Activated CD8-positive, alpha-beta memory T cell treated with anti-CD3 and anti-CD28 coated beads for 1 hour (primary cell): Measurements from ENCODE around the gene SHANK3.
"Not testable (repeated sequence)": the region's sequence is repeated elsewhere in the genome, so short reads cannot be mapped to it uniquely, and the experiment has no call there.

Experiments
- DNase-seq, 2 donors: peaks; one replicate each; pipeline ENCODE4 v3.0.0-alpha.2; 2020; ENCODE audit warnings: low read depth in 1 of 2; ENCODE audit errors: extremely low read depth in 1 of 2

Gene SHANK3

DNA sequence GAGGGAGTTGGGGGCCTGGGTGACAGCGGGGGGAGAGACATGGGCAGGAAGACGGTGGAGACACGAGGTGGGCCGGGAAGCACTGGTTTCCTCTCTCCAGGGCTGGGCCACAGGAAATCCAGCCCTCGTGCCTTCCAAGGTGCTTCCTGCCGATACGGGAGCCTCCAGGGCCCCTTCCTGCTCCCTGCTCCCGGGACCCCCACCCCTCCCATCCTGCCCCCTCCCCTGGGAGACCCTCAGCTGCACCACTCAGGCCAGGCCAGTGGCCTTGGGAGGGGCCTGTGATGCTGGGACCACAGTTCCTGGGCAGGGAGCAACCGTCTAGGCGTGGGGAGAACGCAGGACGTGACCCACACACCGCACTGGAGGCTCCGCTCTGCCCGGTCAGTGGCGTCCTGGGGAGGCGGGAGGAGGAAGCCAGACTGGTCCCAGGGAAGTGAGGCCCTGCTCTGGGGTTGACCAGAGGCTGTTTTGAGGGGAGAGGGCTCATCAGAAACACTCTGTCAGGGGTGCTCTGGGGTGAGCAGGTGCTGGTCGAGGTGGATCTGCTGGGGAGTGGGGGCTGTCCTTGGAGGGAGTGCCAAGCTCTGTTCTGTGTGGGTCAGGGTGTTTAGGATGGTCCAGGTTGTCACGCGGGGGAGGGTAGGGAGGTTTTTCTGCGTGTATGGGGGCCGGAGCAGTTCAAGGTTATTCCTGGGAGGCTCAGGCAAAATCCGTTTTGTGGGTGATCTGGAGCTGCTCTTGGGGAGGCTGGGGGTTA is at the start of gene SHANK3:
Gene SHANK3, plus strand, starts transcription at position 353 of the 760 bp plus-strand sequence.
- no peak for DNase-seq

DNA sequence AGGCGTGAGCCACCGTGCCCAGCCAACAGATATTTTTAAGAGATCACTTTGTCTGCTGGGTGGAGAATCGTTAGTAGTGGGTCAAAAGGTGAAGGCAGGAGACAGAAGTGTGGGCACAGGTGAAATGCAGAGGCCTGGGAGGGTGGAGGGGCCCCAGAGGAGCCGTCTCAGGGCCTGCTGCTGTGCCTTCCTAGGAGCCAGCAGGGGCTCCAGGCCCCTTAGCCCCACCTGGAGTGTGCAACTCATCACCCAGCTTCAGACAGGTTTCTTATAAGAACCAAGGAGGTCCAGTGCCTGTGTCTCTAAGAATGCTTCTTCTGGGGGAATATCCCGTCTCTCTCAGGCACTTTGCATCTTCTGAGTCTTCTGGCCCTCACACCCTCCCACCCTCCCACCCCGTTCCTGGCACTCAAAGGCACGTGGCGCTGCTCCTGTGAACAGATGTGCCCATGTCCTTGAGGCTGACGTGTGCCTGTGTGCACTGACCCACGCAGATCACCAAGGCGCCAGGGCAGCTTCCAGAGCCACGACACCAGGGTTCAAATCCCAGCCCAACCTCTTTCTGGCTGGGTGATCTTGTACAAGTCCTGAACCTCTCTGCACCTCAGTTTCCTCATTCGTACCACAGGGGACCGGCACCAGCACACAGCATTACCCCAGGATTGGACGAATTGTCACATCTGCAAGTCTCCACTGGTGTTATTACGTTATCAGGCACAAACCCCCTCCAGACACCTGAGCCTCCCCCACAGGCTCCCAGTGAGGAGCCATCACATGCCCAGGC is 48.1 kb upstream of the SHANK3 start:
- no peak for DNase-seq

DNA sequence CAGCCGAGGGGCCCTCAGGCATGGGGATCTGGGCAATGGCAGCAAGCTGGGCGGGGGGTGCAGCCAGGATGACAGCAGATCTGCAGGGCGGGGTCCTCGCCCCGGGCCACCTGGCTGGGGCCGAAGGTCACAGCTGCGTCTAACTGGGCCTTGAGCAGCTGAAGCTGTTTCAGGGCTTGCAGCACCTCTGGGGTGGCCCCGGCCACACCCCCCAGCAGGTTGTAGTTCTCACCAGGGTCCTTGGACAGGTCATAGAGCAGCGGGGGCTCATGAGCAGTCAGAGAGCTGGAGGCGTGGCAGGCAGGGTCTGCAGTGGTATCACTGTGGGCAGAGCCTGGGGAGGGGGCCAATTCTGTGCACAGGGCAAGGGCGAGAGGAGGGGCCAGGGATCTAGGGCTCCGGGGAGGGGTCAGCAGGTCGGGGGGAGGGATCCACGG is 47.5 kb upstream of the SHANK3 start:
- no peak for DNase-seq

DNA sequence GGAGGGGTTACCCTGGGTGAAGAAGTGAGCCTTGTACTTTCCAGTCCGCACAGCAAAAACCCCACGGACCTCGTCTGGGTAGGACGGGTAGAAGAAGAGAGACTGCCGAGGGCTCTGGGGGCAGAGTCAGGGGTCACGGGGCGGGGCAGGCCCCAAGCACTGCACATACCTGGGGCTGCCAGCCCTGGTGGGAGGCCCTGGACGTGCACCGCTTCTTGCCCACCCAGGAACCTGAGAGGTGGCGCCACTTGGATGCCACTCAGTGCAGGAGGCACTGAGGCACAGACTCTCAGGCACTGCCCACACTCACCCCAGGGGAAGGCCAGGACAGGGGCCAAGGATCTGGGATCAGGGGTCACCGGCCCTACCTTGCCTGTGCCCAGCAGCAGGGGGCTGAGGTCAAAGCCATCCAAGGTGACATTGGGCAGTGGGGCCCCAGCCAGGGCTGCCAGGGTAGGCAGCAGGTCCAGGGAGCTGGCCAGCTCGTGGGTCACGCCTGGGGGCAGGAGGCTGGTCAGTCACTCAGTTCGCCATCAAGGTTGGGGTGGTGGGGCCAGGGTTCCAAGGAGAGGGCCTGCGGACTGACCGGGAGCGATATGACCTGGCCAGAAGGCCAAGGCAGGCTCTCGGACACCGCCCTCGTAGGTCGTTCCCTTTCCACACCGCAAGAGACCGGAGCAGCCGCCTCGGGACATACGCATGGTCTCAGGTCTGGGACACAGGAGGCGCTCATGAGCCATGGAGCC is 46.9 kb upstream of the SHANK3 start:
- DNase-seq = no peak

DNA sequence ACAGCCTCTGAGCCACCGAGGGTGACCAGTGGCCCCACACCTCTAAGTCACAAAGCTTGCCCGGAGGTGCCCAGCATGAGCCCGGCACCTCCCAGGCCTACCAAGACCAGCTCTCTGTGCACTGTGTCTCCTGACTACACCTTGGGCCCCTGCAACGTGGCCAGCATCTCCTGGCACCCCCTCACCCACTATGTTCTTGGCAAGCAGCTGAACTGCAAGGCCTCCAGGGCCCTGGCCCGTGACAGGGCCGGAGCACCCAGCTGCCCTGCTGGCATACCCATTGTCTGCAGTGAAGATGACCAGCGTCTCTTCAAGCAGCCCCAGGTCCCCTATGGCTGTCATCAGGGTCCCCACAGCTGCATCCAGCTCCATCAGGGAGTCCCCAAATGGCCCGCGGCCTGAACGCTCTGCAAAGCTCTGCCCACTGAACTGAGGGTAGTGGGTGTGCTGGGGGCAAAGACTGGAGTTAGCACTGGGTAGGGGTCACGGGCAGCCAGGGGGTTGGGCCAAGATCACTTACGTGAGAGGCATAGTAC is 46.2 kb upstream of the SHANK3 start:
- DNase-seq = no peak

DNA sequence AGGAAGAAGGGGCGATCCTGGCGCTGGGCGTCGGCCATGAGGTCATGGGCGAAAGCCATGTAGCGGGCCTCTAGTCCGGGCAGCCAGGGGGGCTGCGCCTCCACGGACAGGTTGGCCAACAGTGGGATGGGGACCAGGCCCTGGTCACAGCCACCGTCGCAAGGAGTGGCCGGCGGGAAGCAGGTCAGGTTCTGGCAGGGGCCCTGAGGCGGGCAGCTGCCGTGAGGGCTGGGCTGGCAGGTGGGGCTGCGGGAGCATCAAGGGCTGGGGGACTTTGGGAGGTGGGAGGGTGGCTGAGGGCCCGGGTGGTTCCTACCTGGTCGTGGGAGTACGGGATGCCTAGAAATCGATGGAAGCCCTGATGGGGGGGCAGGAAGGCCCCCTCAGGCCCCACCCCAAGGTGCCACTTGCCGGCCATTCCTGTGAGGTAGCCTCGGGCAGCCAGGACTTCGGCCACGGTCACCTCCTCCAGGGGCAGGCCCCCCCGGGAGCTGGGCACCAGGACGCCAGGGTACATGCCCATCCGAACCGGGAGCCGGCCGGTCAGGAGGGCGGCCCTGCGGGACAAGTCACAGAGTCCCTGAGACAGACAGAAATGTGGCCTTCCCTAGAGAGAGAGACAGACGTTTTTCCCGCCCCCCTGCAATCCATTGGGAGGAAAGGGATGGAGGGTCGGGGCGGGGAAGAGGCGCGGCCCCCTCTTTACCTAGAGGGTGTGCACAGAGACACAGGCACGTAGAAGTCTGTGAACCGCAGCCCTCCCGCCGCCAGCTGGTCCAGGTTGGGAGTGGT is 45.6 kb upstream of the SHANK3 start:
- no peak for DNase-seq

DNA sequence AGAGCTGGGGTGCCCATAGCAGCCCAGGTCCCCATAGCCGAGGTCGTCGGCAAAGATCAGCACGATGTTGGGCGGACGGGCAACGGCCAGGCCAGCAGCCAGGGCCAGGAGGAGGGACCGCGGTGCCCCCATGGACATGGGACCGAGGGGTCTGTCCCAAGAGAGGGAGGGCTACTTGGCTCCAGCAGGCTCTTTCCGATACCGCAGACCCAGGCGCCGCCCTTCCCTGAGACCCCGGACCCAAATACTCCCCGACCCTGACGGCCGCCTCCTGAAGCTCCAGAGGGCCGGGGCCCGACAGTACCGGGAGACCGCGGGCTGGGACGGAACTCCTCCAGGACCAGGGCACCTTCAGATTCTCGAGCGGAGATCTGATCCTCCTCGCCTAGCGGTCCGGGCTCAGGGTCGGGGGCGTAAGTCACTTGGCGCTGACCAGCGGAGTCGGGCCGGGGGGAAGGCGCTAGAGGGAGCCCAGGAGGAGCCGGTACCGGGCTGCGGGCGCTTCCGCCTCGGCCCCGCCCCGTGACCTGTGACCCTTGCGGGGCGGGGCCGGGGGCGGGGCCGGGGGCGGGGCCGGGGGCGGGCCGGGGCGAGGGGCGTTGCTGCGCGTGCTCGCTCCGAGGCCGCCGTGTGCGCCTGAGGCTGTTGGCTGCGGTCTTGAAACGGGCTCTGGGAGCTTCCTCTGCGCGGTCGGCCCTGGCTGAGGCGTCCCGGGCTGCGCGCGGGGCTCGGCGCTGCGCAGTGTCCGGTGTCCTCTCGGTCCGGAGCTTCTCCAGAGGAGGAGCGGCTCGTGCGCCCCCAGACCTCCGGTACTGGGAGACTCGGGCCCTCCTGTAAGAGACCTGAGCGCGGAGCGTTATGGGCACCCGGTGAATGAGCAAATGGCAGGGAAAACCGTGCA is 44.7 kb upstream of the SHANK3 start, which contains the start of gene ARSA:
Gene ARSA, minus strand, starts transcription at position 511 of the 901 bp plus-strand sequence. Its CDS starts 373 bp downstream, at position 138.
- DNase-seq = peak in 1 of 2 donors; percentile 59

DNA sequence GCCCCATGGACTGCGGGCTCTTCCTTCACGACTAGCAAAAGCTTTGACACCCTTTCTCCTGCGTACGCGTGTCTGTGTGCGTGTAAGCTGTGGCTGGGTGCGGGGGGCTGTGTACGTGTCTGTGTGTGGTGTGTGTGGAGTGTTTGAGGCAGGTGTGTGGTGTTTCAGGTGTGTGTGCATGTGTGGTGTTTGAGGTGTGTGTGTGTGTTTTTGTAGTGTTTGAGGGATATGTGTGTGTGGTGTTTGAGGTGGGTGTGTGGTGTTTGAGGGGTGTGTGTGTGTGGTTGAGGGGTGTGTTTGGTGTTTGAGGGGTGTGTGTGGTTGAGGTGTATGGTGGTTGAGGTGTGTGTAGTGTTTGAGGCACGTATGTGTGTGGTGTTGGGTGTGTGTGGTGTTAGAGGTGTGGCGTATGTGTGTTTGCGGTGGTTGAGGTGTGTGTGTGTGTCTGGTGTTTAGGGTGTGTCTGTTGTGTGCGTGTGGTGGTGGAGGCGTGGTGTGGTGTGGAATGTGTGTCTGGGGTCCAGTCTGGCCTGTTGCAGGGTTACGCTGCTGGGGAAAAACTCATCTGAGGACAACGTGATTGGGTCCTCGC is 44.0 kb upstream of the SHANK3 start:
- no peak for DNase-seq

DNA sequence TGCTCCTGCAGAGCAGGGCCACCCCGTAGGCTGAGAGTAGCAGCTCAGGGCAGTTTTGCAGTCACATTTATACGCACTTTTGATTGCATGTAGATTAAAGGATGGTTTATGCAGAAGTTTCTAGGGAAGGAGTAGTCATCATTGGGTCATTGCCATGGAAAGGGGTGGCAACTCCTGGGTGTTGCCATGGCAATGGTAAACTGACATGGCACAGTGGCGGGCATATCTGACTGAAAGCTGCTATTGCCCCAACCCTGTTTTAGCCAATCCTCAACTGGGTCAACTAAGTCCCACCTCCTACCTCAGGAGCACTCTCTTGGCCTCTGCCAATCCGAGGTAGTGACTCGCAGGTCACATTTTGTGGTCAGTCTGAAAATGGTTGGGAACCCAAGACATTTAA is 42.2 kb upstream of the SHANK3 start:
- no peak for DNase-seq

DNA sequence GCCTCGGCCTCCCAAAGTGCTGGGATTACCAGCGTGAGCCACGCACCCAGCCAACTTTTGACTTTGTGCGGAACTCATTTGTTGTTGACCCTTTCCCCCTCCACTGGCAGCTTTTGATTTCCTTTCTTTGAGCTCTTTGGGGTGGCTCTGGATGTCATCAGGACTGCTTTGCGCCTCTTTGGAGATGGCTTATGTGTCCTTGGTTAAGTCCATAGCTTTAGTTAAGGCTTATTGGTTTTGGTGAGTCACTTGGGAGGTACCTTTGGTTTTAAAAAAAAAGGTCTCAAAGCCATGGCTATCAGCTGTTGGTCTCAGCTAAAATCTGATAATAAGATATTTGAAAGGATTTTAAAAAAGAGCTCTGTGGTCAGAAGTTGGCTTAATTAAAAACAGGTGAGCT is 39.5 kb upstream of the SHANK3 start:
- no peak for DNase-seq

DNA sequence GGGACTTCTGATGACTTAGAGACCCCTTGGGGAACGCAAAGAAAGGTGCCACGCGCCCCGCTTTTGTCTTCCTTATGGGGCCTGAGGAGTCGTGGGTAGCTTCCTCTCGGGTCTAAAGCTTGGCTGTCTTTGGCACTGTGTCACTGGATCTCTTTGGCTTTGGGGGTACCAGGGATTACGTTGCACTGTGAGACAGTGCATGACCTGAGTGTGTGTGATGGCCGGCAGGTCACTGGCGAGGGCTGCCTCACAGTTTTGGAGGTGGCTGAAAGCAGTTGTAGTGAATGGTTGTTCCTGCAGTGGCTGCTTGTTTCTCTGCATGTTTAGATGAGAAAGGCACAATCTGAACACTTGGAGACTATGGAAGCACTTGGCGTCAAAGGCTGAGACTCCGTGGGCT is 38.9 kb upstream of the SHANK3 start:
- no peak for DNase-seq

DNA sequence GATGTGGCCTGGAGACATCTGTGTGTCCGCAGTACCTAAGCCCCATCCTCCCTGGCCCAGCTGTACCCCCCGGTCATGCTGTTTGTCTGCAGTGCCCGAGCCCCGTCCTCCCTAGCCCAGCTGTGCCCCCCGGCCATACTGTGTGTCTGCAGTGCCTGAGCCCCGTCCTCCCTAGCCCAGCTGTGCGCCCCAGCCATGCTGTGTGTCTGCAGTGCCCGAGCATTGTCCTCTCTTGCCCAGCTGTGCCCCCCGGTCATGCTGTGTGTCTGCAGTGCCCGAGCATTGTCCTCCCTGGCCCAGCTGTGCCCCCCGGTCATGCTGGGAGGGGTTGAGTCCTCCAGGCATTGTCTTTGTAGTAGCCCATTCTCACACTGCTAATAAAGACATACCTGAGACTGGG is 37.0 kb upstream of the SHANK3 start:
- no peak for DNase-seq

DNA sequence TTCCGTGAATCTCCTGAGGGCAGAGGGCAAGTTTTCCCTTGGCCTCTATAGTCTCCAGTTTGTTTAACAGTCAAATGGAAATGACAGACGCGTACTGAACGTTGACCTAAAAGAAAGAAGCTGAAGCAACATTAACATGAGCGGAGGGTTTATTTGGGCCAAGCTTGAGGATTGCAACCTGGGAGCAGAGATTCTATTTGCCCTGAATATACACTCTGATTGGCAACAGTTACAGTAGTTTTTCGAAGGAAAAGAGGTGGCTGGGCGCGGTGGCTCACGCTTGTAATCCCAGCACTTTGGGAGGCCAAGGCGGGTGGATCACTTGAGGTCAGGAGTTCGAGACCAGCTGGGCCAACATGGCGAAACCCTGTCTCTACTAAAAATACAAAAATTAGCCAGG is 32.3 kb upstream of the SHANK3 start:
- DNase-seq = not testable (repeated sequence)

DNA sequence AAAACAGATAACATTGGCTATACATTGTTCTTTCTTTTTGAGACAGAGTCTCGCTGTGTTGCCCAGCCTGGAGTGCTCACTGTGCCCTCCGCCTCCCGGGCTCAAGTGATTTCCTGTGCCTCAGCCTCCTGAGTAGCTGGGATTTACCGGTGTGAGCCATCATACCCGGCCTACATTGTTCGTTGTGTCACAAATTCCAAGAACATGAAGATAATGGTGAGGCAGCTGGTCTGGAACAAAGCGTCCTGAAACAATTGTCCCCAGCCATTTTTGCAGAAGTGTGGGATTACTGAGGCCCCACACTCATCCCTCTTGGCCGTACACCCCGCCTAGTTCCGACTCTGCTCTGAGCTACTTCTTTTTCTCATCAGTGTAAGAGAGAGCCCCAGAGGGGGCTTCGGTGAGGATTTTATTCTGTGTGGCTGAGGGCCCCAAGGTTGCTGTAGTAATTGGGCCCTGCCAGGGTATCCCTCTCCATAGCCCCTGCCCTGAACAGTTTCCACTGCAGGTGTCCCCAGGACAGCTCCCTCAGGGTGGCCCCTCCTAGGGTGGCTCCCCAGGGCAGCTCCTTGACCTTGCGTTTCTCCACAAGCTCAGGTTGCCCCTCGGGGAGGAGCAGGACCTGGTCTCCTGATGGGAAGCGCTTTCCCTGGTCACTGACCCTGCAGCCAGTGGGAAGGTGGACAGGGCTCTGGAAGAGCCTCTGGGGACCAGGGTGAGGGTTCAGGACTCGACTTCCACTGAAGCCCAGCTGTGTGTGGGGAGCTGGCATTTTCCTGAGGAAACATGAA is 31.6 kb upstream of the SHANK3 start:
- no peak for DNase-seq

DNA sequence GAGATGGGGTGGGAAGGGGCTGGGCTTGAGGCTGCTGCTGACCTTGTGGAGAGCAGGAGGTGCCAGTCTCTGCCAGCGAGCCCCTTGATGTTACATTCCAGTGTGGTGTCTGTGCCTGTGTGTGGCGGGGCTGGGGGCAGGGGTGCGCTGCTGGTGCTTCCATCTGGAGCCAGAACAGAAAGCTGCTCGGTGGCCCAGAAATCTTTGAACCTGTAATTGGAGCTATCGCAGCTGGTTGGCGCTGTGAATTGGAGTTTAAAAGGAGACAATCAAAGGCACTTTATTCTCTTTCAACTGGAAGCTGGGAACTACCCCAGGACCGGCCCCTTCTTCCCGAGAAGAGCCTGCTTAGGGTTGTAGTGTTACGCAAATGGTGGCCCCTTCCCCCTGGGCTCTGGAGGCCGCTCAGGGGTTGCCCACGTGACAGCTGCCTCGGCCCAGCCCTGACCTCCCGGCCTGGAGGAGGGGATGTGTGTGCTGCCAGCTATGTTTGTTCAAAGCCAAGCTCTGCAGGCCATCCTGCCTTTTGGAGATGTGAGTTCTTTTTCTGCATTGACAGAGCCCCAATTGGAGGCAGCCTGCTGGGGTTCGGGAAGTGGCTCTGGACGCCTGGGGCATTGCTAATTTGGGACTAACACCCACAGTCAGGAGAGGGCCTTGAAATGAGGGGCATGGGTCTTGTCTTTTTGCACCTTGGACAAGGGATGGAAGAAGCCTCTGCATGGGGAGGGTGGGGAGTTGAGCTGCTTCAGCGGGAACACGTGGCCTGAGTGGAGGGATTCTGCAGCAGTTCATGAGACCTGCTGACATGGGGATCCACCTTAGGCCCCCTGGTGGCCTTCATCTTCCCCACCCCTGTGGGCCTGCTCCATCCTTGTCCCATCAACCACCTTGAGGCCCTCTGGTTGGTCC is 30.7 kb upstream of the SHANK3 start:
- DNase-seq = no peak

DNA sequence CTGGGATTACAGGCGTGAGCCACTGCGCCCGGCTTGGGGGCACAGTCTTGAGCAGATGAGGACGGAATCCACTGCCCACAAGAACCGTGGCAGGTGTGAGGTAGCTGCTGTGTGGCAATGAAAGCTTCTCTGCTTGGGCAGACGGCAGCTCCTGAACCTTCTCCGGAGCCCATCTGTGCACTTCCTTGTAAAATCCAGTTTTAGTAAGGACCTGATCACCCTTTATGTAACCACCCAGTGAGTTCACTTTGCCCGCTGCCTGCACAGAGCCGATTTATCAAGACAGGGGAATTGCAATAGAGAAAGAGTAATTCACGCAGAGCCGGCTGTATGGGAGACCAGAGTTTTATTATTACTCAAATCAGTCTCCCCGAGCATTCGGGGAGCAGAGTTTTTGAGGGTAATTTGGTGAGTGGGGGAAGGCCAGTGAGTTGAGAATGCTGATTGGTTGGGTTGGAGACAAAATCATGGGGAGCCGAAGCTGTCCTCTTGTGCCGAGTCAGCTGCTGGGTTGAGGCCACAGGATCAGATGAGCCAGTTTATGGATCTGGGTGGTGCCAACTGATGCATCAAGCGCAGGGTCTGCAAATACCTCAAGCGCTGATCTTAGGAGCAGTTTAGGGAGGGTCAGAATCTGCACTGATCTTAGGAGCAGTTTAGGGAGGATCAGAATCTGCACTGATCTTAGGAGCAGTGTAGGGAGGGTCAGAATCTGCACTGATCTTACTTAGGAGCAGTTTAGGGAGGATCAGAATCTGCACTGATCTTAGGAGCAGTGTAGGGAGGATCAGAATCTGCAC is 29.4 kb upstream of the SHANK3 start:
- not testable (repeated sequence) for DNase-seq

DNA sequence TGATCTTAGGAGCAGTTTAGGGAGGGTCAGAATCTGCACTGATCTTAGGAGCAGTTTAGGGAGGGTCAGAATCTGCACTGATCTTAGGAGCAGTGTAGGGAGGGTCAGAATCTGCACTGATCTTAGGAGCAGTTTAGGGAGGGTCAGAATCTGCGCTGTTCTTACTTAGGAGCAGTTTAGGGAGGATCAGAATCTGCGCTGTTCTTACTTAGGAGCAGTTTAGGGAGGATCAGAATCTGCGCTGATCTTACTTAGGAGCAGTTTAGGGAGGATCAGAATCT is 28.9 kb upstream of the SHANK3 start:
- DNase-seq = not testable (repeated sequence)
